Measurements from ENCODE around the gene INTS11. TPM values are rescaled to one million over a fixed set of nuclear protein-coding genes. Genes with fewer than 3 reads are reported as not detected.

Gene INTS11
- total and polyA plus RNA-seq, 2 of the 8 experiments (the other 6 are each of a cell fraction or from before 2014, with no cell fraction given) = 113 to 243 TPM

- ChIA-PET POLR2A (ENCODE audit: partially characterized antibody) (interaction anchor here (0.9 to 2.6 kb wide), 2 partner anchors 11 to 43 kb away, joined by 4 to 12 read pairs; partner anchors contain the start of gene UBE2J2), CTCF (ENCODE audit: partially characterized antibody) (interaction anchor here (0.6 to 1.8 kb wide), 11 partner anchors 10 to 162 kb away, joined by 3 to 5 read pairs (median 3); no protein-coding TSS in a partner anchor)
- no peak overlapping the region for H4K91ac ChIP-seq (replicated peaks; ENCODE audit: insufficient read length, low read length)
- no peak overlapping the region for H3K14ac ChIP-seq (ENCODE audit: insufficient read length)
- H3K79me2 ChIP-seq (ENCODE audit: control insufficient read depth in 1 of 2, insufficient read depth in 2 of 2, low read length in 2 of 2) = no peaks in the 10 kb centered on the region
- H3K23me2 ChIP-seq (ENCODE audit: low read depth, low read length) = no peaks in the 10 kb centered on the region
- no peak overlapping the region for H2BK20ac ChIP-seq (ENCODE audit: low read length)
- H3K56ac ChIP-seq (replicated peaks; ENCODE audit: insufficient read length, low read depth, low read length) = no peak overlapping the region
- H3K36me3 ChIP-seq (ENCODE audit: control insufficient read depth in 2 of 4, insufficient read depth in 4 of 4, low read length in 3 of 4) = no peaks in the 10 kb centered on the region
- no peak overlapping the region for H2AFZ ChIP-seq (ENCODE audit: low read length)
- H3K27me3 ChIP-seq (replicated peaks in 1 of 4; ENCODE audit: control insufficient read depth in 3 of 4, extremely low read depth in 1 of 4, insufficient read depth in 3 of 4, low read length in 3 of 4) = no peaks in the 10 kb centered on the region
- H3K79me1 ChIP-seq (ENCODE audit: low read depth, low read length) = no peaks in the 10 kb centered on the region
- H3K4me2 ChIP-seq (ENCODE audit: insufficient read depth in 1 of 2, low read depth in 2 of 2, low read length in 2 of 2) = no peak overlapping the region
- no peak overlapping the region for H4K8ac ChIP-seq (ENCODE audit: extremely low read depth, insufficient read depth, low read length)
- H3K9ac ChIP-seq (replicated peaks in 1 of 4; ENCODE audit: extremely low read depth in 1 of 4, low read depth in 3 of 4, low read length in 3 of 4) = no peak overlapping the region
- no peak overlapping the region for H2BK5ac ChIP-seq (ENCODE audit: low read depth, low read length)
- no peak overlapping the region for H4K5ac ChIP-seq (ENCODE audit: insufficient read length, low read depth, low read length)
- H3K4me1 ChIP-seq (replicated peaks in 1 of 4; ENCODE audit: control insufficient read depth in 3 of 4, insufficient read depth in 4 of 4, low read length in 3 of 4) = peaks cover 0 to 2% (median under 1%) of the 10 kb centered on the region in 4 experiments; a peak in 1 of 7 replicates
- H2BK120ac ChIP-seq (replicated peaks; ENCODE audit: low read depth, low read length) = no peak overlapping the region
- no peak overlapping the region for H3K23ac ChIP-seq (ENCODE audit: insufficient read length)
- FAIRE-seq = no peak
- no peak for DNase-seq (ENCODE audit: low read depth in 1 of 2, low spot score in 2 of 2)
- H3K9me3 ChIP-seq (ENCODE audit: insufficient read depth in 2 of 2, low read depth in 1 of 2, low read length in 1 of 2) = peaks cover 0 to 2% of the 10 kb centered on the region in 2 experiments; a peak in 1 of 4 replicates
- H3K4me3 ChIP-seq (ENCODE audit: extremely low read depth in 1 of 4, insufficient read depth in 2 of 4, low read depth in 3 of 4, low read length in 4 of 4) = no peak overlapping the region
- WGBS, 2 experiments (ENCODE audit: extremely low coverage in 1 of 2, insufficient coverage in 1 of 2, insufficient read length in 1 of 2, insufficient replicate concordance in 2 of 2, low coverage in 1 of 2, low lambda C conversion rate in 2 of 2, missing lambda C conversion rate in 1 of 2) = 91% methylated on average over 22 of the region's 22 CpGs; no CpG with 5 or more reads in 1 of the 2 experiments
- no peak overlapping the region for H2AK5ac ChIP-seq (ENCODE audit: low read depth, low read length)
- H2BK12ac ChIP-seq (ENCODE audit: low read depth, low read length) = peak overlapping the region; percentile 50; the same call in 1 of the 2 replicates
- peak overlapping the region; percentile 46; the same call in 1 of the 2 replicates for H2BK15ac ChIP-seq (ENCODE audit: low read length)
- no peaks in the 10 kb centered on the region for H4K20me1 ChIP-seq (replicated peaks in 1 of 2; ENCODE audit: control insufficient read depth in 1 of 2, insufficient read depth in 2 of 2, low read length in 2 of 2)
- H3K4ac ChIP-seq (replicated peaks; ENCODE audit: insufficient read length, low read depth, low read length) = no peak overlapping the region
- H3K18ac ChIP-seq (ENCODE audit: extremely low read depth, low read length) = no peak overlapping the region
- H3K27ac ChIP-seq (ENCODE audit: low read depth, low read length) = no peak overlapping the region
- TF ChIP-seq RNF2 (IDR thresholded peaks at IDR 0.05; ENCODE audit: borderline replicate concordance, low read depth, low read length, missing control alignments, poor library complexity, severe bottlenecking) (no peak), USF2 (IDR thresholded peaks at IDR 0.05; ENCODE audit: low read length) (no peak), ZNF274 (IDR thresholded peaks at IDR 0.05; ENCODE audit: borderline replicate concordance, extremely low read depth, low read length) (no peak), CHD2 (IDR thresholded peaks at IDR 0.05; ENCODE audit: low read length) (no peak), TAF1 (IDR thresholded peaks at IDR 0.05; ENCODE audit: low read depth, low read length) (no peak), SP2 (IDR thresholded peaks at IDR 0.05; ENCODE audit: low read length) (no peak), SP4 (IDR thresholded peaks at IDR 0.05; ENCODE audit: low read length) (no peak), POLR2A (IDR thresholded peaks at IDR 0.05; ENCODE audit: control extremely low read depth in 1 of 2, low read depth in 2 of 2, low read length in 2 of 2) (no peak), TBP (IDR thresholded peaks at IDR 0.05; ENCODE audit: low read depth, low read length) (no peak), BCL11A (IDR thresholded peaks at IDR 0.05; ENCODE audit: low read depth in 2 of 2, low read length in 2 of 2) (no peak), TCF12 (IDR thresholded peaks at IDR 0.05; ENCODE audit: low read depth, low read length) (no peak), FOSL1 (IDR thresholded peaks at IDR 0.05; ENCODE audit: insufficient read depth, low read depth, low read length) (no peak), CREB1 (IDR thresholded peaks at IDR 0.05) (no peak), MAFK (IDR thresholded peaks at IDR 0.05; ENCODE audit: low read depth, low read length) (no peak)
These were observed 39.3 kb downstream of the INTS11 start for GRCh38 chr1:1285102-1285571.

Measured in H1 (cell line).